Parathyroid adenoma (tissue), 2 donors: ENCODE data around the gene MOGAT3.

Experiments
- H2AFZ ChIP-seq: fragments of 300-600 bp; sonication (generic); one replicate; pipeline ENCODE4 v1.7.0; 2017; ENCODE audit warnings: antibody characterized with exemption, mild to moderate bottlenecking
- H3K27ac ChIP-seq: fragments of 300-600 bp; sonication (generic); one replicate; pipeline ENCODE4 v1.7.0; 2017
- H3K27me3 ChIP-seq: fragments of 300-600 bp; sonication (generic); one replicate; pipeline ENCODE4 v1.7.0; 2017; ENCODE audit warnings: low read length; ENCODE audit not compliant: control insufficient read depth, insufficient read depth
- H3K36me3 ChIP-seq: fragments of 300-600 bp; sonication (generic); one replicate; pipeline ENCODE4 v1.7.0; 2017; ENCODE audit warnings: low read length; ENCODE audit not compliant: control insufficient read depth, insufficient read depth
- H3K4me1 ChIP-seq: fragments of 300-600 bp; sonication (generic); one replicate; pipeline ENCODE4 v1.7.0; 2017; ENCODE audit warnings: control low read depth
- H3K4me2 ChIP-seq: fragments of 300-600 bp; sonication (generic); one replicate; pipeline ENCODE4 v1.7.0; 2017; ENCODE audit warnings: low read length
- H3K4me3 ChIP-seq: fragments of 300-600 bp; sonication (generic); one replicate; pipeline ENCODE4 v1.7.0; 2017; ENCODE audit warnings: low read depth, low read length
- H3K79me2 ChIP-seq: fragments of 300-600 bp; sonication (generic); one replicate; pipeline ENCODE4 v1.7.0; 2017; ENCODE audit warnings: control low read depth
- H3K9ac ChIP-seq: fragments of 300-600 bp; sonication (generic); one replicate; pipeline ENCODE4 v1.7.0; 2017; ENCODE audit warnings: mild to moderate bottlenecking
- H3K9me3 ChIP-seq: fragments of 300-600 bp; sonication (generic); one replicate; pipeline ENCODE4 v1.7.0; 2017; ENCODE audit warnings: low read length; ENCODE audit not compliant: control insufficient read depth
- TF ChIP-seq, protein P1 (sequence below): fragments of 300-600 bp; sonication (generic); IDR thresholded peaks from one replicate; pipeline ENCODE4 v1.7.0; 2017; ENCODE audit warnings: antibody characterized with exemption, mild to moderate bottlenecking
- donor health status: primary hyperparathyroidism.

MOGAT3 gene

DNA sequence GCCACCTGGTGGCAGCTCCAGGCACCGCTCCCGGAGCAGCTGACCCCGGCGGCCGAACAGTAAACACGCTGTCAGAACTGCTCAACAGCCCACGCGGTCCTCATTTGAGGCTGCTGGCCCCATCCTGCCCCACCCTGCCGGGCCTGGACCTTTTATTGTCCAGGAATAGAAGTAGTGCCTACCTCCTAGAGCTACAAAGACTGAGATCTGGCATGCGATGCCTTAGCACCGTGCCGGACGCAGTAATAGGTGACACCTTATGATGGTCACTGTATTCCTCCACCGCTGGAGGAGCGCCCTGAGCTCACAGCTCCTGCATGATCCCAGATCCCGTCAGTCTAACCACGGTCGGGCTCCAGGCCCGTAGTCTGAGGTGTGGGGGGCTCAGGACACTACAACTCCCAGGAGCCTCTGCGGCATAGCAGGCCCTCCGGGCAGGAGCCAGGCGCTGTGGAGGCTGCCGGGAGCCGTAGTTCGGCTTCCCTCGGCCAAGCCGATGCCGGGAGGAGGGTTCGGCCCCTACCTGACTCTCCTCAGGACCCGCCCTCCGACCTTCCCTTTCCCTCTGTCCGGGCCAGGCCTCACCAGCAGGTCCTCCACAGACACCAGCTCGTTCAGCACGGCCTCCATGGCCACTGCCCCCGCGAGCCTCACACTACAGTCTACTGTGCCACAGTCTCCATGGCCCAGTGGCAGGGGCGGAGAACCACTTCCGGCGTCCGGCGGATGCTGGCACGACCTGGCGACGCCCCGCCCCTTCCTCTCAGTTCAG lies 43.7 kb upstream of the MOGAT3 start, which contains the start of gene FIS1:
TSS of gene FIS1 (minus strand) at position 707 of the 772 bp plus-strand sequence. CDS start at position 630, 77 bp downstream.
- Histone ChIP-seq H3K79me2 (peaks cover 40% of the 10 kb centered on the region), H3K9me3 (no peaks in the 10 kb centered on the region), H3K4me1 (peaks cover 11% of the 10 kb centered on the region), H3K36me3 (no peaks in the 10 kb centered on the region), H3K4me3 (peak within 1 kb of the TSS; percentile 100), H3K27ac (peak within 1 kb of the TSS; percentile 96), H2AFZ (peak within 1 kb of the TSS; percentile 93), H3K4me2 (peak within 1 kb of the TSS; percentile 100), H3K27me3 (no peaks in the 10 kb centered on the region), H3K9ac (peak within 1 kb of the TSS; percentile 63)
- TF ChIP-seq, protein P1, sequence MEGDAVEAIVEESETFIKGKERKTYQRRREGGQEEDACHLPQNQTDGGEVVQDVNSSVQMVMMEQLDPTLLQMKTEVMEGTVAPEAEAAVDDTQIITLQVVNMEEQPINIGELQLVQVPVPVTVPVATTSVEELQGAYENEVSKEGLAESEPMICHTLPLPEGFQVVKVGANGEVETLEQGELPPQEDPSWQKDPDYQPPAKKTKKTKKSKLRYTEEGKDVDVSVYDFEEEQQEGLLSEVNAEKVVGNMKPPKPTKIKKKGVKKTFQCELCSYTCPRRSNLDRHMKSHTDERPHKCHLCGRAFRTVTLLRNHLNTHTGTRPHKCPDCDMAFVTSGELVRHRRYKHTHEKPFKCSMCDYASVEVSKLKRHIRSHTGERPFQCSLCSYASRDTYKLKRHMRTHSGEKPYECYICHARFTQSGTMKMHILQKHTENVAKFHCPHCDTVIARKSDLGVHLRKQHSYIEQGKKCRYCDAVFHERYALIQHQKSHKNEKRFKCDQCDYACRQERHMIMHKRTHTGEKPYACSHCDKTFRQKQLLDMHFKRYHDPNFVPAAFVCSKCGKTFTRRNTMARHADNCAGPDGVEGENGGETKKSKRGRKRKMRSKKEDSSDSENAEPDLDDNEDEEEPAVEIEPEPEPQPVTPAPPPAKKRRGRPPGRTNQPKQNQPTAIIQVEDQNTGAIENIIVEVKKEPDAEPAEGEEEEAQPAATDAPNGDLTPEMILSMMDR = peak; percentile 97

DNA sequence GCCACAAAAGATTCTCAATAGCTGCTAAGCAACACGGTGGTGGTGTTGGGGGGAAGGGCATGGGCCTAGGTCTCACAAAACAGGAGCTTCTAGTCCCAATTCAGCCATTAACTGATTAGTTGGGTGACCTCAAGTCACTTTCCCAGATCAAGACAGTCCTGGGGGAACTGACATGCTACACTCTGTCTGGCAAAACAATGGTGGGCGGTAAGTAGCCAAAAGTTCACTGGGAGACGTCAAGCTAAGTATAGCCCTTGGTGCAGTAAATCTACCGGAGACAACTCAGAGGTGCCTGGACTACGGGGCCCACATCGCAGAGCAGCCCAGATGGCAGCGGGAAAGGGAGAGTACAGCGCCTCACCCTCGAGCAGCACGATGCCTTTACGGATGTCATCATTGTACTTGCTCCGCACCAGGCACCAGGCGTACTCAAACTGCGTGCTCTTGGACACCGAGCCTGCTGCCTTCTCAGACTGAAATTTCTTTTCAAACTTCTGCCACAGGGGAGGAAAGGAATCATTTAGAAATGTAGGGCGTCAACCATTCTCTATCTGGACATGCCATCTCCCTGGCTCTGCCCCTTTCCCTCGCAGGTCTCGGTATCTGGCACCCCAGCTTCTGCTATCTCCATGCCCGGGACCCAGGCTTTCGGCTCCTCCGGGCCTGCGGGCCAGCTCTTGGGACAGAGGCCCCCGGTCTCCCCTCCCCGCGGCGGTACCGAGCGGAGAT lies 43.0 kb upstream of the MOGAT3 start:
- H3K79me2 ChIP-seq = peaks cover 42% of the 10 kb centered on the region
- TF ChIP-seq, protein P1 = no peak
- H3K9me3 ChIP-seq = no peaks in the 10 kb centered on the region
- peak overlapping the region; percentile 100 for H3K4me2 ChIP-seq
- peak overlapping the region; percentile 100 for H3K4me3 ChIP-seq
- peaks cover 11% of the 10 kb centered on the region for H3K4me1 ChIP-seq
- no peak overlapping the region for H3K9ac ChIP-seq
- H2AFZ ChIP-seq = peak overlapping the region; percentile 93
- no peaks in the 10 kb centered on the region for H3K27me3 ChIP-seq
- H3K27ac ChIP-seq = peak overlapping the region; percentile 96
- no peaks in the 10 kb centered on the region for H3K36me3 ChIP-seq

DNA sequence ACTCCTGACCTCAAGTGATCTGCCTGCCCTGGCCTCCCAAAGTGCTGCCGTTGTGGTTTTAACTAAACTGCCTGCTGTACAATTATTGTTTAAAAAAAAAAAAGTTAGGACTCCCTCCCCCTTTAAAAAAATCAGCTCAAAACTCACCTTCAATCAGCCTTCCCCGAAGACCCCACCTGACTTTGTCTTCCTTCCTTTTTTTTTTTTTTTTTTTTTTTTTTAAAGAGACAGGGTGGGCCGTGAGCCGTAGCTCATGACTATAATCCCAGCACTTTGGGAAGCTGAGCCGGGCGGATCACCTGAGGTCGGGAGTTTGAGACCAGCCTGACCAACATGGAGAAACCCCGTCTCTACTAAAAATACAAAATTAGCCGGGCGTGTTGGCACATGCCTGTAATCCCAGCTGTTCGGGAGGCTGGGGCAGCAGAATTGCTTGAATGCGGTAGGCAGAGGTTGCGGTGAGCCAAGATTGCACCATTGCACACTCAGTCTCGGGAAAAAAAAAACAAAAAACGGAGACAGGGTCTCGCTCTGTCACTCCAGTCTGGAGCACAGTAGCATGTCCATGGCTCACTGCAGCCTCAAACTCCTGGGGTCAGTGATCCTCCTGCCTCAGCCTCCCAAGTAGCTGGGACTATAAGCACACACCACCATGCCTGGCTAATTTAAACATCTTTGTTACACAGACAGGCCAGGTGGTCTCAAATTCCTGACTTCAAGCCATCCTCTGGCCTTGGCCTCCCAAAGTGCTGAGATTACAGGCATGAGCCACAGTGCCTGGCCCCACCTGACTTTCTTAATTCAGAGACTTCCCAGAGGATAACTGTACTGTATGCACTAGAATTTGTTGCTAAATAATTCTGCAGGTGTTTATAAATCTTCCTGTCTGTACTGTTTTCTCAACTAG lies 40.9 kb upstream of the MOGAT3 start:
- TF ChIP-seq, protein P1 = no peak
- no peaks in the 10 kb centered on the region for H3K9me3 ChIP-seq
- no peak overlapping the region for H3K27ac ChIP-seq
- no peaks in the 10 kb centered on the region for H3K36me3 ChIP-seq
- no peak overlapping the region for H3K4me2 ChIP-seq
- peaks cover 33% of the 10 kb centered on the region for H3K79me2 ChIP-seq
- H2AFZ ChIP-seq = no peak overlapping the region
- no peak overlapping the region for H3K9ac ChIP-seq
- H3K27me3 ChIP-seq = no peaks in the 10 kb centered on the region
- H3K4me3 ChIP-seq = no peak overlapping the region
- H3K4me1 ChIP-seq = peaks cover 11% of the 10 kb centered on the region

DNA sequence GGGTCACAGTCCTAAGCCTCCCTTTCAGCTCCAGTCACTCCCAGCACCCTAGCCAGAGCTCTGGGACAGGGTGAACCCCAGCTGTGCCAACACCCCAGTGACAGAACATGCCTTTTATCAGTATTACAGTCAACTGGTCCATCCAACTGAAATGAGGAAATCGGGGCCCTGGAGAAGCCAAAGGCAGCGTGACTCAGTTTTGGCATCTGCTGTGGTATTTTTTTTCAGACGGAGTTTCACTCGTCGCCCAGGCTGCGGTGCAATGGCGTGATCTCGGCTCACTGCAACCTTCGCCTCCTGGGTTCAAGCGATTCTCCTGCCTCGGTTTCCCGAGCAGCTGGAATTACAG lies 40.2 kb upstream of the MOGAT3 start:
- Histone ChIP-seq H3K4me2 (no peak overlapping the region), H3K27me3 (no peaks in the 10 kb centered on the region), H3K79me2 (peaks cover 33% of the 10 kb centered on the region), H3K9me3 (no peaks in the 10 kb centered on the region), H3K4me3 (no peak overlapping the region), H2AFZ (no peak overlapping the region), H3K27ac (no peak overlapping the region), H3K9ac (no peak overlapping the region), H3K36me3 (no peaks in the 10 kb centered on the region), H3K4me1 (peaks cover 11% of the 10 kb centered on the region)
- TF ChIP-seq, protein P1 = no peak
